ENCODE measurements around the gene OR2M3.

DNA sequence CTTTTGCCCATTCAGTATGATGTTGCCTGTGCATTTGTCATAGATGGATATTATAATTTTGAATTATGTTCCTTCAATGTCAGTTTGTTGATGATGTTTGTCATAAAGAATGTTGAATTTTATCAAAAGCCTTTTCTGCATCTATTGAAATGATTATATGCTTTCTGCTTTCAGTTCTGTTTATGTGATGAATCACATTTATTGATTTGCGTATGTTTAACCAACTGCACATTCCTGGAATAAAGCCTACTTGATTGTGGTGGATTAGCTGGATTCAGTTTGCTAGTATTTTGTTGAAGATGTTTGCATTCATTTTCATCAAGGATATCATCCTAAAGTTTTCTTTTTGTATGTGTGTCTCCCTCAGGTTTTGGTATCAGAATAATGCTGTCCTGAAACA, 28.5 kb downstream of the OR2M3 start:
- TF ChIP-seq, protein P1, sequence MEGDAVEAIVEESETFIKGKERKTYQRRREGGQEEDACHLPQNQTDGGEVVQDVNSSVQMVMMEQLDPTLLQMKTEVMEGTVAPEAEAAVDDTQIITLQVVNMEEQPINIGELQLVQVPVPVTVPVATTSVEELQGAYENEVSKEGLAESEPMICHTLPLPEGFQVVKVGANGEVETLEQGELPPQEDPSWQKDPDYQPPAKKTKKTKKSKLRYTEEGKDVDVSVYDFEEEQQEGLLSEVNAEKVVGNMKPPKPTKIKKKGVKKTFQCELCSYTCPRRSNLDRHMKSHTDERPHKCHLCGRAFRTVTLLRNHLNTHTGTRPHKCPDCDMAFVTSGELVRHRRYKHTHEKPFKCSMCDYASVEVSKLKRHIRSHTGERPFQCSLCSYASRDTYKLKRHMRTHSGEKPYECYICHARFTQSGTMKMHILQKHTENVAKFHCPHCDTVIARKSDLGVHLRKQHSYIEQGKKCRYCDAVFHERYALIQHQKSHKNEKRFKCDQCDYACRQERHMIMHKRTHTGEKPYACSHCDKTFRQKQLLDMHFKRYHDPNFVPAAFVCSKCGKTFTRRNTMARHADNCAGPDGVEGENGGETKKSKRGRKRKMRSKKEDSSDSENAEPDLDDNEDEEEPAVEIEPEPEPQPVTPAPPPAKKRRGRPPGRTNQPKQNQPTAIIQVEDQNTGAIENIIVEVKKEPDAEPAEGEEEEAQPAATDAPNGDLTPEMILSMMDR (tag by site-specific recombination; IDR thresholded peaks at IDR 0.05) = no peak
- no peak for TF ChIP-seq ZBTB7A (tag by site-specific recombination; IDR thresholded peaks at IDR 0.05; ENCODE audit: low read depth)
- TF ChIP-seq ZNF121 (tag by site-specific recombination; IDR thresholded peaks at IDR 0.05) = no peak
- TF ChIP-seq ZNF785 (tag by site-specific recombination; IDR thresholded peaks at IDR 0.05) = no peak
- TF ChIP-seq, protein P2, sequence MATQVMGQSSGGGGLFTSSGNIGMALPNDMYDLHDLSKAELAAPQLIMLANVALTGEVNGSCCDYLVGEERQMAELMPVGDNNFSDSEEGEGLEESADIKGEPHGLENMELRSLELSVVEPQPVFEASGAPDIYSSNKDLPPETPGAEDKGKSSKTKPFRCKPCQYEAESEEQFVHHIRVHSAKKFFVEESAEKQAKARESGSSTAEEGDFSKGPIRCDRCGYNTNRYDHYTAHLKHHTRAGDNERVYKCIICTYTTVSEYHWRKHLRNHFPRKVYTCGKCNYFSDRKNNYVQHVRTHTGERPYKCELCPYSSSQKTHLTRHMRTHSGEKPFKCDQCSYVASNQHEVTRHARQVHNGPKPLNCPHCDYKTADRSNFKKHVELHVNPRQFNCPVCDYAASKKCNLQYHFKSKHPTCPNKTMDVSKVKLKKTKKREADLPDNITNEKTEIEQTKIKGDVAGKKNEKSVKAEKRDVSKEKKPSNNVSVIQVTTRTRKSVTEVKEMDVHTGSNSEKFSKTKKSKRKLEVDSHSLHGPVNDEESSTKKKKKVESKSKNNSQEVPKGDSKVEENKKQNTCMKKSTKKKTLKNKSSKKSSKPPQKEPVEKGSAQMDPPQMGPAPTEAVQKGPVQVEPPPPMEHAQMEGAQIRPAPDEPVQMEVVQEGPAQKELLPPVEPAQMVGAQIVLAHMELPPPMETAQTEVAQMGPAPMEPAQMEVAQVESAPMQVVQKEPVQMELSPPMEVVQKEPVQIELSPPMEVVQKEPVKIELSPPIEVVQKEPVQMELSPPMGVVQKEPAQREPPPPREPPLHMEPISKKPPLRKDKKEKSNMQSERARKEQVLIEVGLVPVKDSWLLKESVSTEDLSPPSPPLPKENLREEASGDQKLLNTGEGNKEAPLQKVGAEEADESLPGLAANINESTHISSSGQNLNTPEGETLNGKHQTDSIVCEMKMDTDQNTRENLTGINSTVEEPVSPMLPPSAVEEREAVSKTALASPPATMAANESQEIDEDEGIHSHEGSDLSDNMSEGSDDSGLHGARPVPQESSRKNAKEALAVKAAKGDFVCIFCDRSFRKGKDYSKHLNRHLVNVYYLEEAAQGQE (tag by site-specific recombination; IDR thresholded peaks at IDR 0.05) = no peak
